HepG2 (cell line): ENCODE results near the gene CDSN. TPM values are rescaled to one million over a fixed set of nuclear protein-coding genes. Genes with fewer than 3 reads are reported as not detected.

Experiments used
- ATAC-seq: fragments of 200-7000 bp; cut with Tn5 transposase; 3 replicates; pipeline ENCODE4 v1.9.1; 2020; ENCODE audit warnings: mild to moderate bottlenecking, moderate library complexity
- BruUV-seq: library from RNA; stranded (reverse); fragments of 400-500 nt; replicated peaks from 2 replicates; lab custom pipeline; 2021; lab: Mats Ljungman, UMichigan
- CTCF ChIA-PET: fragments of 300-600 bp; formaldehyde crosslinking; extraction: SDS; loops from one replicate; lab custom pipeline; 2021; ENCODE audit warnings: low total read pairs, inconsistent platforms, low intra/inter-chr PET ratio; lab: Yijun Ruan, JAX
- POLR2A ChIA-PET: fragments of 350-600 bp; sonication (Branson Sonifier 250); formaldehyde crosslinking; loops from one replicate; lab custom pipeline; 2020; ENCODE audit warnings: antibody characterized with exemption, inconsistent platforms; lab: Yijun Ruan, JAX
- DNase-seq: peaks from one replicate; pipeline ENCODE4 v3.0.0-alpha.2; 2015; ENCODE audit warnings: low spot score
- FAIRE-seq: peaks from 3 replicates; lab custom pipeline; 2011; peaks lifted over from hg19 to GRCh38; lab: Jason Lieb, UNC
- H2AFZ ChIP-seq: one replicate; pipeline ENCODE4 v1.6.1; 2011; ENCODE audit warnings: low read length, inconsistent platforms
- H3K27ac ChIP-seq: fragments of 300-600 bp; 3 replicates; pipeline ENCODE4 v1.8.0; 2011; ENCODE audit warnings: mixed run types, mild to moderate bottlenecking, mixed read lengths, low read length, inconsistent platforms; ENCODE audit not compliant: insufficient read depth; ENCODE audit errors: extremely low read length
- H3K27me3 ChIP-seq, 2 experiments: fragments of 200-600 bp in 1 of 2; 2 replicates in 1 of 2; 3 replicates in 1 of 2; pipeline versions ENCODE4 v1.6.0 to v1.8.0; 2011; ENCODE audit warnings: low read length in 2 of 2, mild to moderate bottlenecking in 2 of 2, moderate library complexity in 2 of 2, inconsistent platforms in 1 of 2; ENCODE audit not compliant: insufficient read depth in 2 of 2, control insufficient read depth in 1 of 2
- H3K36me3 ChIP-seq, 2 experiments: fragments of 200-600 bp in 1 of 2; replicated peaks in 1 of 2; 2 replicates in 1 of 2; 3 replicates in 1 of 2; pipeline versions ENCODE4 v1.5.1 to v1.8.0; 2011; ENCODE audit warnings: low read length in 2 of 2, inconsistent platforms in 1 of 2; ENCODE audit not compliant: insufficient read depth in 2 of 2, control insufficient read depth in 1 of 2
- H3K4me1 ChIP-seq: 2 replicates; pipeline ENCODE4 v1.5.1; 2012; ENCODE audit warnings: low read length, inconsistent platforms; ENCODE audit not compliant: insufficient read depth
- H3K4me2 ChIP-seq: 2 replicates; pipeline ENCODE4 v1.6.0; 2011; ENCODE audit warnings: low read depth, low read length, inconsistent platforms
- H3K4me3 ChIP-seq, 3 experiments: fragments of 200-600 bp in 1 of 3; sonication (generic), shearing (Covaris generic) in 1 of 3; replicated peaks in 1 of 3; 2 replicates each; pipeline ENCODE4 v1.5.1; 2011 to 2016; ENCODE audit warnings: low read length in 3 of 3, inconsistent platforms in 2 of 3, low read depth in 2 of 3, mild to moderate bottlenecking in 2 of 3, control low read depth in 1 of 3, mixed read lengths in 1 of 3; ENCODE audit not compliant: insufficient read depth in 1 of 3
- H3K79me2 ChIP-seq: one replicate; pipeline ENCODE4 v1.6.1; 2011; ENCODE audit warnings: low read length, inconsistent platforms; ENCODE audit not compliant: insufficient read depth
- H3K9ac ChIP-seq: 2 replicates; pipeline ENCODE4 v1.6.0; 2011; ENCODE audit warnings: mild to moderate bottlenecking, low read depth, low read length, inconsistent platforms; ENCODE audit not compliant: insufficient read depth
- H3K9me3 ChIP-seq: 2 replicates; pipeline ENCODE4 v1.5.1; 2012; ENCODE audit warnings: mild to moderate bottlenecking, low read length
- H4K20me1 ChIP-seq: 2 replicates; pipeline ENCODE4 v1.6.0; 2011; ENCODE audit warnings: inconsistent platforms, mild to moderate bottlenecking, low read length, moderate library complexity; ENCODE audit not compliant: insufficient read depth
- CBX1 ChIP-seq: IDR thresholded peaks from one replicate; pipeline ENCODE4 v1.6.1; 2016; ENCODE audit warnings: antibody characterized with exemption, low read depth
- DMAP1 ChIP-seq: IDR thresholded peaks from 2 replicates; pipeline ENCODE4 v1.6.1; 2016
- ERF ChIP-seq: IDR thresholded peaks from 2 replicates; pipeline ENCODE4 v1.6.1; 2018; ENCODE audit warnings: missing biosample characterization, missing genetic modification reagents
- HOXA9 ChIP-seq: sonication (generic); formaldehyde crosslinking; IDR thresholded peaks from 2 replicates; pipeline ENCODE4 v1.8.1; 2022; ENCODE audit warnings: missing genetic modification reagents, mild to moderate bottlenecking, moderate library complexity, borderline replicate concordance
- MLLT10 ChIP-seq: sonication (generic); formaldehyde crosslinking; IDR thresholded peaks from 2 replicates; pipeline ENCODE4 v1.4.0; 2020; ENCODE audit warnings: missing genetic modification reagents
- NFYB ChIP-seq: sonication (generic); formaldehyde crosslinking; IDR thresholded peaks from 2 replicates; pipeline ENCODE4 v1.4.0; 2020; ENCODE audit warnings: missing genetic modification reagents
- SETDB1 ChIP-seq: sonication (generic); formaldehyde crosslinking; IDR thresholded peaks from 2 replicates; pipeline ENCODE4 v1.5.1; 2020; ENCODE audit warnings: missing genetic modification reagents, mild to moderate bottlenecking, borderline replicate concordance
- ZNF264 ChIP-seq: sonication (generic); formaldehyde crosslinking; IDR thresholded peaks from 2 replicates; pipeline ENCODE4 v1.4.0; 2020; ENCODE audit warnings: missing genetic modification reagents
- ZSCAN20 ChIP-seq: sonication (generic); formaldehyde crosslinking; IDR thresholded peaks from 2 replicates; pipeline ENCODE4 v1.4.0; 2020; ENCODE audit warnings: missing genetic modification reagents, mild to moderate bottlenecking, borderline replicate concordance
- WGBS: methylation state at CpG from one replicate; pipeline ENCODE4 v1.1.6; 2017; ENCODE audit warnings: low lambda C conversion rate; 5-methylcytosine and 5-hydroxymethylcytosine counted together
- in situ Hi-C: cut with HindIII; loops from 2 replicates; pipeline ENCODE4 v1.10.0; 2017; ENCODE audit warnings: low pct_unique_long_range_greater_than_20kb; ENCODE audit not compliant: extremely low pct_ligation_motif_present
- intact Hi-C: fragments of 100-400 bp; cut with micrococcal nuclease; formaldehyde crosslinking; loops from one replicate; pipeline ENCODE4 v1.10.0; 2022; ENCODE audit not compliant: unreplicated experiment
- polyA plus RNA-seq, 8 experiments: library from polyadenylated mRNA; depleted of rRNA in 3 of 8; stranded (reverse) in 7 of 8; unstranded in 1 of 8; fragments of >200 nt; fragmentation: Illumina TruSeq in 4 of 8; extraction: Trizol in 4 of 8; gene quantifications; 2 replicates each; pipeline versions ENCODE4 v1.2.1 to v1.2.3, GENCODE V29; 2011 to 2016; ENCODE audit warnings: low read depth in 4 of 8, missing spikeins in 1 of 8, mixed read lengths in 1 of 8; ENCODE audit not compliant: insufficient read depth in 1 of 8
- total RNA-seq, 5 experiments: library from RNA; depleted of rRNA; stranded (reverse); fragments of >200 nt; fragmentation: Illumina TruSeq; extraction: Trizol; gene quantifications; 2 replicates each; pipeline ENCODE4 v1.2.3, GENCODE V29; 2016; ENCODE audit warnings: low read depth in 1 of 5
- TF ChIP-seq, protein P1 (sequence below): IDR thresholded peaks from 2 replicates; pipeline ENCODE4 v1.6.1; 2016; ENCODE audit warnings: control low read depth
- TF ChIP-seq, protein P2 (sequence below): sonication (generic); formaldehyde crosslinking; IDR thresholded peaks from 2 replicates; pipeline ENCODE4 v1.4.0; 2020; ENCODE audit warnings: missing genetic modification reagents
- TF ChIP-seq, protein P3 (sequence below): sonication (generic); formaldehyde crosslinking; IDR thresholded peaks from 2 replicates; pipeline ENCODE4 v1.8.0; 2022; ENCODE audit warnings: low read depth, missing genetic modification reagents
- TF ChIP-seq, protein P4 (sequence below): sonication (generic); formaldehyde crosslinking; IDR thresholded peaks from 2 replicates; pipeline ENCODE4 v1.8.1; 2023; ENCODE audit warnings: mild to moderate bottlenecking, missing genetic modification reagents, borderline replicate concordance

Gene CDSN
- total and polyA plus RNA-seq, 2 of the 13 experiments (the other 11 are each of a cell fraction or from before 2014, with no cell fraction given) = not detected

DNA sequence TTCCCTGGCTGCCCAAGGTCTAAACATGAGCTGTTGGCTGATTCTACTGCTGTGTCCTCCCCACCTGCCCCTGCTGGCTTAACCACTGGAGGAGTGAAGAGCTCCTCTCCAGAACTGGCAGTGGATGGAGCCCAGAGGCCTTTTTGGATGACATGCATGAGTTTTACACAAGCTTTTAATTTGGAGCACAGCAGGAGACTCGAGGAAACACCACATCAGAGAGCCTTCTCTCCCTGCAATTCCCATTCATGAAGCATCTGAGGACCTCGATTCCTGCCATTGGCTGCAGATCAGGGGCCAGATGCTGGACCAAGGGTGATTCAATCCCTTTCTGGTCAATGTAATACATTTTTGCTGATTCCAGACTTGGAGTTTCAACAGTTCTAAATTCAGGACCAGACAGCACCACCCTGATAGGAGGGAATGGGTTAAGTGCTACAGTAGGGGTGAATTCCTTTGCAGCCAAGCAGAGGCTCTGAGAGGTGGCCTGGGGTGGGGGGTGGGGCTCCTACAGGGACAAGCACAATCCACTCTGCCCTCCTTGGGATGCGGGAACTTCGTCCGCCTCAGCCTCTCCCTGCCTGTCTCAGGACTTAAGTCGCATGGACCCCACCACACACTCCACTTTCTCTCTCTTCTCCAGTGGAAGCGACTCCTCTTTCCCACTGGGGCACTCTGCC lies 6.2 kb downstream of the CDSN start:
- Histone ChIP-seq H3K27me3 (peaks cover 8 to 86% of the 10 kb centered on the region in 2 experiments), H3K9ac (no peak overlapping the region), H4K20me1 (no peaks in the 10 kb centered on the region), H3K9me3 (no peaks in the 10 kb centered on the region), H3K4me2 (no peak overlapping the region), H3K4me3 (no peak overlapping the region), H3K4me1 (peaks cover 9% of the 10 kb centered on the region; the same call in 1 of the 2 replicates), H3K27ac (no peak overlapping the region), H3K36me3 (no peaks in the 10 kb centered on the region), H3K79me2 (no peaks in the 10 kb centered on the region), H2AFZ (no peak overlapping the region)
- ATAC-seq (no peak), DNase-seq (no peak), FAIRE-seq (no peak)
- no TSS peak for BruUV-seq
- 55% methylated on average over 7 of the region's 7 CpGs for WGBS
- intact Hi-C loops (no loop called here), in situ Hi-C loops (no loop called here)
- POLR2A ChIA-PET = no interaction called here
- CTCF ChIA-PET = no interaction called here
- TF ChIP-seq ZNF264 (CRISPR knock-in tag) (no peak), CBX1 (no peak), SETDB1 (CRISPR knock-in tag) (no peak), ZSCAN20 (CRISPR knock-in tag) (no peak), MLLT10 (CRISPR knock-in tag) (no peak), DMAP1 (CRISPR knock-in tag) (no peak), ERF (CRISPR knock-in tag) (no peak), HOXA9 (no peak), NFYB (no peak)
- TF ChIP-seq, protein P1, sequence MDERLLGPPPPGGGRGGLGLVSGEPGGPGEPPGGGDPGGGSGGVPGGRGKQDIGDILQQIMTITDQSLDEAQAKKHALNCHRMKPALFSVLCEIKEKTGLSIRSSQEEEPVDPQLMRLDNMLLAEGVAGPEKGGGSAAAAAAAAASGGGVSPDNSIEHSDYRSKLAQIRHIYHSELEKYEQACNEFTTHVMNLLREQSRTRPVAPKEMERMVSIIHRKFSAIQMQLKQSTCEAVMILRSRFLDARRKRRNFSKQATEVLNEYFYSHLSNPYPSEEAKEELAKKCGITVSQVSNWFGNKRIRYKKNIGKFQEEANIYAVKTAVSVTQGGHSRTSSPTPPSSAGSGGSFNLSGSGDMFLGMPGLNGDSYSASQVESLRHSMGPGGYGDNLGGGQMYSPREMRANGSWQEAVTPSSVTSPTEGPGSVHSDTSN (CRISPR knock-in tag) = no peak
- TF ChIP-seq, protein P2, sequence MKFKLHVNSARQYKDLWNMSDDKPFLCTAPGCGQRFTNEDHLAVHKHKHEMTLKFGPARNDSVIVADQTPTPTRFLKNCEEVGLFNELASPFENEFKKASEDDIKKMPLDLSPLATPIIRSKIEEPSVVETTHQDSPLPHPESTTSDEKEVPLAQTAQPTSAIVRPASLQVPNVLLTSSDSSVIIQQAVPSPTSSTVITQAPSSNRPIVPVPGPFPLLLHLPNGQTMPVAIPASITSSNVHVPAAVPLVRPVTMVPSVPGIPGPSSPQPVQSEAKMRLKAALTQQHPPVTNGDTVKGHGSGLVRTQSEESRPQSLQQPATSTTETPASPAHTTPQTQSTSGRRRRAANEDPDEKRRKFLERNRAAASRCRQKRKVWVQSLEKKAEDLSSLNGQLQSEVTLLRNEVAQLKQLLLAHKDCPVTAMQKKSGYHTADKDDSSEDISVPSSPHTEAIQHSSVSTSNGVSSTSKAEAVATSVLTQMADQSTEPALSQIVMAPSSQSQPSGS (CRISPR knock-in tag) = no peak
- TF ChIP-seq, protein P3, sequence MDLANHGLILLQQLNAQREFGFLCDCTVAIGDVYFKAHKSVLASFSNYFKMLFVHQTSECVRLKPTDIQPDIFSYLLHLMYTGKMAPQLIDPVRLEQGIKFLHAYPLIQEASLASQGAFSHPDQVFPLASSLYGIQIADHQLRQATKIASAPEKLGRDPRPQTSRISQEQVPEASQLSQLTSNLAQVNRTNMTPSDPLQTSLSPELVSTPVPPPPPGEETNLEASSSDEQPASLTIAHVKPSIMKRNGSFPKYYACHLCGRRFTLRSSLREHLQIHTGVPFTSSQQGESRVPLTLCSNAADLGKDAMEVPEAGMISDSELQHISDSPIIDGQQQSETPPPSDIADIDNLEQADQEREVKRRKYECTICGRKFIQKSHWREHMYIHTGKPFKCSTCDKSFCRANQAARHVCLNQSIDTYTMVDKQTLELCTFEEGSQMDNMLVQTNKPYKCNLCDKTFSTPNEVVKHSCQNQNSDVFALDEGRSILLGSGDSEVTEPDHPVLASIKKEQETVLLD (CRISPR knock-in tag) = no peak
- TF ChIP-seq, protein P4, sequence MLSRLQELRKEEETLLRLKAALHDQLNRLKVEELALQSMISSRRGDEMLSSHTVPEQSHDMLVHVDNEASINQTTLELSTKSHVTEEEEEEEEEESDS (CRISPR knock-in tag) = no peak
